22Rv1 (cell line): ENCODE data around the gene SPATA31D4.

Experiments used
- CTCF ChIP-seq: fragments of 450-650 bp; IDR thresholded peaks from 2 replicates; pipeline ENCODE4 v1.5.1; 2017; ENCODE audit warnings: mild to moderate bottlenecking
- ZFX ChIP-seq: fragments of 450-650 bp; IDR thresholded peaks from 2 replicates; pipeline ENCODE4 v1.6.1; 2017; ENCODE audit warnings: antibody characterized with exemption, borderline replicate concordance

- TF ChIP-seq CTCF, result no peak
- no peak for TF ChIP-seq ZFX
Measured at GRCh38 chr9:81902196-81902595, 26.0 kb upstream of the SPATA31D4 start.
